B cell (primary cell): ENCODE measurements around the gene APBA2.

ENCODE experiments used
- CTCF ChIP-seq: fragments of 200-600 bp; IDR thresholded peaks from one replicate; pipeline ENCODE4 v1.8.0; 2022; ENCODE audit warnings: antibody characterized with exemption, mild to moderate bottlenecking
- EZH2 ChIP-seq: IDR thresholded peaks from 2 replicates; pipeline ENCODE4 v1.6.1; 2012; ENCODE audit warnings: borderline replicate concordance, low read depth, mild to moderate bottlenecking, moderate library complexity, low read length; ENCODE audit not compliant: insufficient read depth, poor library complexity, severe bottlenecking

GRCh38 chr15:28903555-28903954 lies 17.8 kb downstream of the APBA2 start:
- TF ChIP-seq CTCF: no peak
- TF ChIP-seq EZH2: no peak
